Stimulated activated CD4-positive, alpha-beta T cell treated with anti-CD3 and anti-CD28 coated beads, Interleukin-4, amount 100 ng/mL, for 24 hours (primary cell): ENCODE results near the gene KRT33B.
"Not testable (repeated sequence)": the region's sequence is repeated elsewhere in the genome, so short reads cannot be mapped to it uniquely, and the experiment has no call there.

ENCODE experiments used
- DNase-seq: peaks from one replicate; pipeline ENCODE4 v3.0.0-alpha.2; 2020

The KRT33B gene

GRCh38 chr17:41393294-41393693 lies 23.7 kb upstream of the KRT33B start:
- no peak for DNase-seq

DNA sequence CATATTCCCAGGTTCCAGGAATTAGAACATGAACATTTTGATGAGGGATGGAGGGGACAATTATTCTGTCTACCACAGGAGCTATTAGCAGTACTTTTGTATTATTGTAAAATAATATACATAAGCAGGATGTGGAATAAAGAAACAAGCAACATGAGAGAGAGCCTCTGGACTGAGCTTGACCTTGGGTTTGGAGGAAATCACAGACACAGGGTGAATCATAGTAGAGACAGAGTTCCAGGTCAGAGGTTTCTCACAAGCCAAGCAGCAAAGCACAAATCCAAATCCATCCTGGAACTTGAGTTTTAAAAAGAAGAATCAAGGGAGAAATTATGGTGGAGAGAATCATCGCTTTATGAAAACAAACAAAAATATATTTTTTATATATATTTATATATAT lies 22.7 kb upstream of the KRT33B start:
- no peak for DNase-seq

- no peak for DNase-seq
These were observed 21.9 kb upstream of the KRT33B start for GRCh38 chr17:41391535-41391934.

GRCh38 chr17:41390411-41390938 lies 20.9 kb upstream of the KRT33B start:
- DNase-seq, result no peak

- DNase-seq, result no peak
These were observed 18.1 kb upstream of the KRT33B start for GRCh38 chr17:41387670-41388069.

DNA sequence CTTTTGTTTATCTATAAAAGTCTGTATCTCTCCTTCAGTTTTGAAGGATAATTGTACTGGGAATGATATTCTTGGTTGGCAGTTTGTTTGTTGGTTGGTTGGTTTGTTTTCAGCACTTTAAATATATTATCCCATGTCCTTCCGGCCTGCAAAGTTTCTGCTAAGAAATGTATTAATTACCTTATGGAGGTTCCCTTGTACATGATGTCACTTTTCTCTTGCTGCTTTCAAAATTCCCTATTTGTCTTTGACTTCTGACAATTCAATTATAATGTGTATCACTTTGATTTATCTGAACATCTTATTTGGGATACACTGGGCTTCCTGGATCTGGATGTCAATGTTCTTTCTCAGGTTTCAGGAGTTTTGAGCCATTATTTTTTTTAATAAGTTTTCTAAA lies 16.6 kb upstream of the KRT33B start:
- no peak for DNase-seq

- no peak for DNase-seq
These were observed 14.1 kb upstream of the KRT33B start for GRCh38 chr17:41383690-41384089.

DNA sequence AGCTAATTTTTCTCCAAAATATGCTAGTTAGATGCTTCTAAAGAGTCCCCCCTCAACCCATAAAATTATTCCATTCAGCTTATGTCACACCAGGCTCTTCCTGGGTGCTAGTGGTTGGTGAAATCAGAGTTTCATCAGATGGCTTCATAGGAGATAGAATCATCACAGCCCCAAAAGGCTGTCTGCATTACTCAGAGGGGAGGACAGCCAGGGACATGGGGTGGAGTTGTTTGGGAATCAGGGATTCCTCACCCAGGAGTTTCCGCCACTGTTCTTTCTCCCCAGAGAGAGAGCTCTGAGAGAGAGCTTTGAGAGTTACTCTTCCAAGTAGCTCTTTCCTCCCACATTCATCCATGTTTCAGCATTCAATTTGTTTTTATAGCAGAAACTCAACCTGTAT lies 12.8 kb upstream of the KRT33B start:
- DNase-seq, result no peak

- not testable (repeated sequence) for DNase-seq
These were observed 12.3 kb upstream of the KRT33B start, which contains the start of gene KRT34 for GRCh38 chr17:41381943-41382342. KRT34 (minus strand) TSS chr17:41382306; CDS start chr17:41382246, 60 bp downstream.

- not testable (repeated sequence) for DNase-seq
These were observed 10.5 kb upstream of the KRT33B start for GRCh38 chr17:41380091-41380490.

DNA sequence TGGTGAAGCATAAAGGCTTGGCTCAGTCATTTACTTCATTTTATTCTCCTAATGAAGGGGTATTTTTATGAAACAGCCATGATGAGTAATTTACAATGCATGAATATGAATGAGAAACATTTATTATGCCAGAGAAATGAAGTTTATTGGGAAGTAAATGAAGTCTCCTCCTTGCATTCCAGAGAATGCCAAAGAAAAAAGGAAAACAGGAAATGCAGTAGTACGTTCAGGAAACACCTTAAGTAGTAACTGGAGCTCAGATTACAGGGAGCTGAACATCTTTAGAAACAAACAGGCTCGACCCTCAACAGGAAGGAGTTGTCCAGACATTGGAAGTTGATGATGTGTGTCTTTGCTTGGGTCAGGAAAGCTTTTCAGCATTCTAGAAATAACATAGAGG lies 7.9 kb upstream of the KRT33B start:
- DNase-seq, result no peak

DNA sequence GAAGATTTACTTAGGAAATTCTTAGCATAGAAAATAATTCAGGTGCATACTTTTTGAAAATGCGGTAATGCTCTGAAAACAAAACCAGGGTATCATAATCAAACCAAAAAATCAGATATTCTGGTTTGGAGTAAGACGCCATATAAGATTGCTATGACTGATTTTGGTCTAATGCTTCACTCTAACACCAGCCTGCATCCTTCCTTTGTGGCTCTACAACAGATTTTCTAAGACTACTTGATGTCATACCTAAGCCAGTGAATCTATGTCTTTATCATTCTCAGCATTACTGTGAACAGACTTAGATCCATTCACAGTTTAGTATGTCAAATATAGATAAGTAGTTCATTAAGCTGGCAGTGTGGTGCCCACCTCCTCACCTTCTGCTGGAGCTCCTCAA lies 590 bp downstream of the KRT33B start:
- DNase-seq, result no peak

DNA sequence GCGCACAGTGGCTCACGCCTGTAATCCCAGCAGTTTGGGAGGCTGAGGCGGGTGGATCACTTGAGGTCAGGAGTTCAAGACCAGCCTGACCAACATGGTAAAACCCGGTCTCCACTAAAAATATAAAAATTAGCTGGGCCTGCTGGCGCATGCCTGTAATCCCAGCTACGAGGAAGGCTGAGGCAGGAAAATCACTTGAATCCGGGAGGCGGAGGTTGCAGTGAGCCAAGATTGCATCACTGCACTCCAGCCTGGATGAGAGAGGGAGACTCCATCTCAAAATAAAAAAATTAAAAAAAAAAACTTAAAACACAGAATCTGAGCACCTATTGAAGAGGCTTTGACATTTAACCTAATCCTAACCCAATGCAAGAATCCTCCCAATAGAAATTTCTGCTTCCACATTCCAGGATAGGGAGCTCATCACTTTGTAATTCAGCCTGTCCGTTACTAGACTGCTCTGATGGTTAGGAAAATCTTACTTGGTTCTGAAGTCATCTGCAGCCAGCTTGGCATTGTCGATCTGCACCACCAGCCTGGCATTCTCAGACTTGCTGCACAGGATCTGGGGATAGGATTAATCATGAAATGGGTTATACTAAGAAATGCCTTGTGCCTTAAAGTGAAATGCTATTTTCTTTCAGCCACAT lies 2.1 kb downstream of the KRT33B start:
- DNase-seq, result no peak

GRCh38 chr17:41366070-41366469 lies 3.5 kb downstream of the KRT33B start:
- DNase-seq, result no peak

DNA sequence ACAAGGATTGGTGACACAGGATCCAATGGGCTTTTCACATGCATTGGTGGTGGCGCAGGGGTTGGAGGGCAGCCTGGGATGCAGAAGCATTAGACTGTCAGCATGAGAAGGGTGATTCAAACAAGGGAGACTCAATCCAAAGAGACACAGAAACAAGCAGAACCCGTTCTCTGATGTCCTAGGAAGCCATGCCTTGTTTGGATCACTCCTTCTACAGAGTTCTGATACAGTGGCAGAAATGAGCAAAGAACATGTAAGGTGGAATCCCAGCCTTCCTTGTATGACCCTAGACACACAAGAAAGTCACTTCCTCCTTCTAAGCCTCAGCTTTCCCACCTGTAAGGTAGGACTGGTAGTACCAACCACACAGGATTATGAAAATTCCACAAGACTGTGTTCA lies 5.7 kb downstream of the KRT33B start:
- no peak for DNase-seq

GRCh38 chr17:41360296-41360995 lies 9.2 kb downstream of the KRT33B start:
- no peak for DNase-seq

DNA sequence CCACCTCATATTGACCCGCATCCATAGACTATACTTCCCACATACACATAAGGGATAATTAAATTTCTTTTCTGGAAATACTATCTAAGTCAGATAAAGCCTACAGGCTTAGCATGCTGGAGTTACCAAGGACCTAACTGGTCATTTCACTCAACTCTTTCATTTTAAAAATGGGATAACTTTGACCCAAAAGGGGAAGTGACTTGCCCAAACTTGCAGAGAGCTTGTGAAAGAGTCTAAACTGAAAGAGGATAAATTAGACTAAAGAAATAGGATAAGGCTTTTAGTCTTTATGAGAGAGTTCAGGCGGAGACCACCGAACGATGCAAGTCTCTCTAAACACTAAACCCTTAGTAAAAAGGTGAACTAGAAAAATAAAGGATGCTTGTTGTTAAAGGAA lies 15.1 kb downstream of the KRT33B start:
- no peak for DNase-seq

DNA sequence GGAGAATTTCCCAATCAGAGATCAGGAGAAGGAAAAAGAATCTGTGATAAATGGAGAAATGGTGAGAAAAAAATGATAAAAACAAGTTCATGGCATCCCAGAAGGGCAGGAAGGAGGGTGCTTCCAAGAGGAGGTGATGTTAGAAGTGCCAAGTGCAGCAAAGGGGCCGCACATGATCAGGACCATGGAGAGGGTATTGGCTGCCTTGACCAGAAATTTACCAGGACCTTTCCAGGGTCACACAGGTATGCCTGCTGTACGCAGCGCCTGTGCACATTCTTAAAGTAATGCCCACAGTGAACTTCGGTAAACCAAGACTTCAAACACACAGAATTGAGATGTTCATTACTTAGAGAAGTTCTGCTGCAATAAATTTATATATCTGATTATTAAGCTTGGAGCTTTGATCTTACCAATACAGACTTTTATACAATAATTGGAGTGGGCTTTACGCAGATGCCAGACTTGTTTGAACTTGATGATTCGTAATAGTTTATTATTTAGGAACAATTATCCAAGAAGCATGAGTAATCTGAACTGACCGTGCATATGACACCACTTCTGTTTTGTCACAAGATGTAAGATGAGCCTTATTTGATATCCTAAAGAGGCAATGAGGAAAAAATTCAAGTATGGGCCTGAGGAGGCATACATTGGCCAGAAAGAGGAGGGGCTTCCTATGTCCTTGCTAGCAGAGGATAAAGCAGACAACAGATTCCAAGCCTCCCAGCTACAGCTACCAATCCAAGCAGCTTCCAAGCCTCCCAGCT lies 16.8 kb downstream of the KRT33B start:
- DNase-seq, result no peak

GRCh38 chr17:41351177-41351576 lies 18.4 kb downstream of the KRT33B start:
- DNase-seq, result no peak

- DNase-seq, result not testable (repeated sequence)
These were observed 19.2 kb downstream of the KRT33B start, which contains the start of gene KRT33A for GRCh38 chr17:41350381-41350878. KRT33A (minus strand) TSS chr17:41350828; CDS start chr17:41350767, 61 bp downstream.

DNA sequence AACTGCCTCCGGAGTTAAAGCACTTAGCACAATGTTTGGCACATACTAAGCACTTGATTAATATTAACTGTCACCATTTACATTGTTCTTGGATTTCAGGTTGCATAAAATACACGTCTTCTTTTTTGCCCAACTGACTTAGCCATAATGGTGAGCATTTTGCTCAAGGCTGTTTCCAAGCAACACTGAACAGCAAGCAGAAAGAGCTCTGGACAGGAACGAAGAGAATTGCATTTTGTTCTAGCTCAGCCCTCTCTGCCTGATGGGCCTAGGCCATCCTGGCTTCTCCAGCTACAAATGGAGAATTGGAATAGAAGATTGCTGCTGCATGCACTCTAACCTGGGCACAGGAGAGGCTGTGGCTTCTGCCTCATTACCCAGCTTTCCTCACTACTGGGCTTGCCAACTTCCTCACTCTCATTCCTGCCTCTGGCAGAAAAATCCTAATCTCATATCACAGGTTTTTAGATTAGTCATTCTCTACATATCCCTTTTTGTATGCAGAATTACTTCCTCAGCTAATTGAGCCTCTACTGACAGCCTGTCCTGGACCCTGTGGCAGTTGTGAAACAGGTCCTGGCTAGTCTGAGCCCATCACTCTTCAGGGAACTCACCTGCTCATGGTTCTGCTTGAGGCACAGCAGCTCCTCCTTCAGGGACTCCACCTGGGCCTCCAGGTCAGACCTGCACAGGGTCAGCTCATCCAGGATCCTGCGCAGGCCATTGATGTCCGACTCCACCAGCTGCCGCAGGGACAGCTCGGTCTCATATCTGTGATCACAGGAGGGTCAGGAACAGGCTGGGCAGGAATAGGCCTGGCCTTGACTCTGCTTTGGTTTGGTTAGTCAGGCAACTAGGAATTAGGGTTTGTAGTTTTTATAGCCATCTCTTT lies 21.5 kb downstream of the KRT33B start:
- no peak for DNase-seq

- DNase-seq, result not testable (repeated sequence)
These were observed 23.2 kb downstream of the KRT33B start for GRCh38 chr17:41346421-41346820.
